Choroid plexus epithelial cell (primary cell): Measurements from ENCODE around the gene PAIP1.
A peak's percentile ranks its signal among the peaks of the same experiment; 100 is the strongest.

ENCODE experiments used
- DNase-seq: peaks from one replicate; pipeline ENCODE4 v3.0.0-alpha.2; 2010; ENCODE audit warnings: low read depth
- H3K4me3 ChIP-seq: 2 replicates; pipeline ENCODE4 v1.5.1; 2011; ENCODE audit warnings: low read depth, mild to moderate bottlenecking, control low read depth, low read length, moderate library complexity
- TF ChIP-seq, protein P1 (sequence below): conservative IDR thresholded peaks from 2 replicates; pipeline ENCODE4 v1.5.1; 2011; ENCODE audit warnings: low read depth, mild to moderate bottlenecking, control low read depth, inconsistent platforms, low read length, moderate library complexity

Gene PAIP1

GRCh38 chr5:43491326-43491725, 65.6 kb downstream of the PAIP1 start:
- TF ChIP-seq, protein P1, sequence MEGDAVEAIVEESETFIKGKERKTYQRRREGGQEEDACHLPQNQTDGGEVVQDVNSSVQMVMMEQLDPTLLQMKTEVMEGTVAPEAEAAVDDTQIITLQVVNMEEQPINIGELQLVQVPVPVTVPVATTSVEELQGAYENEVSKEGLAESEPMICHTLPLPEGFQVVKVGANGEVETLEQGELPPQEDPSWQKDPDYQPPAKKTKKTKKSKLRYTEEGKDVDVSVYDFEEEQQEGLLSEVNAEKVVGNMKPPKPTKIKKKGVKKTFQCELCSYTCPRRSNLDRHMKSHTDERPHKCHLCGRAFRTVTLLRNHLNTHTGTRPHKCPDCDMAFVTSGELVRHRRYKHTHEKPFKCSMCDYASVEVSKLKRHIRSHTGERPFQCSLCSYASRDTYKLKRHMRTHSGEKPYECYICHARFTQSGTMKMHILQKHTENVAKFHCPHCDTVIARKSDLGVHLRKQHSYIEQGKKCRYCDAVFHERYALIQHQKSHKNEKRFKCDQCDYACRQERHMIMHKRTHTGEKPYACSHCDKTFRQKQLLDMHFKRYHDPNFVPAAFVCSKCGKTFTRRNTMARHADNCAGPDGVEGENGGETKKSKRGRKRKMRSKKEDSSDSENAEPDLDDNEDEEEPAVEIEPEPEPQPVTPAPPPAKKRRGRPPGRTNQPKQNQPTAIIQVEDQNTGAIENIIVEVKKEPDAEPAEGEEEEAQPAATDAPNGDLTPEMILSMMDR: no peak
- no peak for DNase-seq
- no peak overlapping the region for H3K4me3 ChIP-seq

GRCh38 chr5:43486353-43486752, 70.5 kb downstream of the PAIP1 start:
- no peak overlapping the region for H3K4me3 ChIP-seq
- TF ChIP-seq, protein P1: no peak
- DNase-seq: no peak

- TF ChIP-seq, protein P1: no peak
- peak; percentile 2 for DNase-seq
- no peak overlapping the region for H3K4me3 ChIP-seq
These were observed 71.5 kb downstream of the PAIP1 start for GRCh38 chr5:43485406-43485805.

GRCh38 chr5:43484106-43484849, 72.6 kb downstream of the PAIP1 start:
- peak overlapping the region; percentile 74 for H3K4me3 ChIP-seq
- TF ChIP-seq, protein P1: peak; percentile 80
- peak; percentile 88 for DNase-seq

GRCh38 chr5:43483298-43484105, 73.4 kb downstream of the PAIP1 start, which contains the start of gene TMEM267:
Gene TMEM267, minus strand, starts transcription at chr5:43483865. Its CDS starts 29,896 bp downstream, at chr5:43453969.
- peak; percentile 96 for DNase-seq

GRCh38 chr5:43482490-43483297, 74.2 kb downstream of the PAIP1 start:
- TF ChIP-seq, protein P1: no peak
- peak overlapping the region; percentile 74 for H3K4me3 ChIP-seq
- DNase-seq: peak; percentile 26

More at GRCh38 chr5:43483298-43484105, 73.4 kb downstream of the PAIP1 start, which contains the start of gene TMEM267:
- TF ChIP-seq, protein P1: no peak
- peak within 1 kb of the TSS; percentile 74 for H3K4me3 ChIP-seq
